Measurements from ENCODE around the gene LYZL1. TPM values are rescaled to one million over a fixed set of nuclear protein-coding genes. Genes with fewer than 3 reads are reported as not detected.
"Not testable (repeated sequence)": the region's sequence is repeated elsewhere in the genome, so short reads cannot be mapped to it uniquely, and the experiment has no call there.

The LYZL1 gene
- total RNA-seq, 1 experiment from 2014 or later = not detected

- ChIA-PET RAD21 (ENCODE audit: low non-redundant PET in 1 of 2, low total read pairs in 2 of 2, uncharacterized antibody in 2 of 2, unreplicated experiment in 2 of 2) (interaction anchor here (0.5 to 1.2 kb wide), 4 partner anchors 65 to 677 kb away, joined by 3 to 6 read pairs (median 4); no protein-coding TSS in a partner anchor), CTCF (interaction anchor here (0.6 to 4.0 kb wide), 16 partner anchors 8 to 678 kb away, joined by 3 to 32 read pairs (median 4); no protein-coding TSS in a partner anchor), POLR2A (no interaction called here)
- no peaks in the 10 kb centered on the region; a peak in 1 of 4 replicates for H3K9me3 ChIP-seq (ENCODE audit: control insufficient read depth in 1 of 2, insufficient read depth in 1 of 2, low read depth in 1 of 2, low read length in 2 of 2)
- no peaks in the 10 kb centered on the region for H3K36me3 ChIP-seq (ENCODE audit: control insufficient read depth in 1 of 2, insufficient read depth in 2 of 2, low read length in 2 of 2)
- H3K9ac ChIP-seq (ENCODE audit: low read length) = no peak overlapping the region
- ATAC-seq (no peak), DNase-seq (ENCODE audit: low read depth, low spot score) (no peak)
- peak overlapping the region; percentile 77 for H2AFZ ChIP-seq (ENCODE audit: low read depth, low read length, poor library complexity, severe bottlenecking)
- H3K27me3 ChIP-seq (ENCODE audit: insufficient read depth, low read length) = no peaks in the 10 kb centered on the region
- H3K79me2 ChIP-seq (ENCODE audit: insufficient read depth, low read length) = no peaks in the 10 kb centered on the region
- intact Hi-C loops (cut with micrococcal nuclease) = loop anchor here (1.0 to 10.0 kb wide), 7 partner anchors 66 to 873 kb away; no protein-coding TSS in a partner anchor
- TF ChIP-seq EZH2 (IDR thresholded peaks at IDR 0.05) = no peak
- no peak for TF ChIP-seq SRF (IDR thresholded peaks at IDR 0.05; ENCODE audit: low read depth)
- H3K9me2 ChIP-seq (ENCODE audit: insufficient read depth) = no peaks in the 10 kb centered on the region
- no peak overlapping the region for H3K4me3 ChIP-seq (replicated peaks in 1 of 2; ENCODE audit: low read depth in 1 of 2, low read length in 2 of 2)
- no peak overlapping the region for H3K27ac ChIP-seq (ENCODE audit: low read depth, low read length)
- H3K4me1 ChIP-seq (ENCODE audit: control insufficient read depth in 1 of 2, insufficient read depth in 2 of 2, low read length in 2 of 2) = no peaks in the 10 kb centered on the region
- H4K20me1 ChIP-seq (ENCODE audit: insufficient read depth) = no peaks in the 10 kb centered on the region
- H3K4me2 ChIP-seq (ENCODE audit: low read length) = peak overlapping the region; percentile 43
- BruUV-seq (replicated peaks) = no TSS peak
Observed at GRCh38 chr10:29304995-29305335, 16.1 kb downstream of the LYZL1 start.

- POLR2A ChIA-PET = no interaction called here
- H3K27ac ChIP-seq (ENCODE audit: low read depth, low read length) = no peak overlapping the region
- no peaks in the 10 kb centered on the region for H4K20me1 ChIP-seq (ENCODE audit: insufficient read depth)
- DNase-seq (ENCODE audit: low read depth, low spot score) (no peak), ATAC-seq (no peak)
- CTCF ChIA-PET = no interaction called here
- H3K9ac ChIP-seq (ENCODE audit: low read length) = no peak overlapping the region
- no peaks in the 10 kb centered on the region for H3K4me1 ChIP-seq (ENCODE audit: control insufficient read depth in 1 of 2, insufficient read depth in 2 of 2, low read length in 2 of 2)
- H3K36me3 ChIP-seq (ENCODE audit: control insufficient read depth in 1 of 2, insufficient read depth in 2 of 2, low read length in 2 of 2) = no peaks in the 10 kb centered on the region
- no peak overlapping the region for H2AFZ ChIP-seq (ENCODE audit: low read depth, low read length, poor library complexity, severe bottlenecking)
- RAD21 ChIA-PET (ENCODE audit: low non-redundant PET in 1 of 2, low total read pairs in 2 of 2, uncharacterized antibody in 2 of 2, unreplicated experiment in 2 of 2) = no interaction called here
- TF ChIP-seq CTCF (IDR thresholded peaks at IDR 0.05 in 2 of 3, conservative IDR thresholded peaks at IDR 0.05 in 1 of 3; ENCODE audit: borderline replicate concordance in 1 of 3, insufficient read depth in 1 of 3, low read depth in 2 of 3, low read length in 2 of 3) = no peak
- TF ChIP-seq EZH2phosphoT487 (IDR thresholded peaks at IDR 0.05; ENCODE audit: borderline replicate concordance) = no peak
- no peak overlapping the region for H3K4me2 ChIP-seq (ENCODE audit: low read length)
- intact Hi-C loops (cut with micrococcal nuclease) = loop anchor here (10.0 kb wide), 1 partner anchor 142 kb away; no protein-coding TSS in a partner anchor
- no peaks in the 10 kb centered on the region for H3K27me3 ChIP-seq (ENCODE audit: insufficient read depth, low read length)
- H3K9me2 ChIP-seq (ENCODE audit: insufficient read depth) = no peaks in the 10 kb centered on the region
- no peaks in the 10 kb centered on the region for H3K9me3 ChIP-seq (ENCODE audit: control insufficient read depth in 1 of 2, insufficient read depth in 1 of 2, low read depth in 1 of 2, low read length in 2 of 2)
- no peak overlapping the region for H3K4me3 ChIP-seq (replicated peaks in 1 of 2; ENCODE audit: low read depth in 1 of 2, low read length in 2 of 2)
- no TSS peak for BruUV-seq (replicated peaks)
- no peaks in the 10 kb centered on the region for H3K79me2 ChIP-seq (ENCODE audit: insufficient read depth, low read length)
Observed at GRCh38 chr10:29306688-29307087, 17.8 kb downstream of the LYZL1 start.

- intact Hi-C loops (cut with micrococcal nuclease) = loop anchor here (10.0 kb wide), 1 partner anchor 143 kb away; no protein-coding TSS in a partner anchor
- POLR2A ChIA-PET; H3K9me2 ChIP-seq (ENCODE audit: insufficient read depth); H4K20me1 ChIP-seq (ENCODE audit: insufficient read depth); H3K27me3 ChIP-seq (ENCODE audit: insufficient read depth, low read length); CTCF ChIA-PET; H3K27ac ChIP-seq (ENCODE audit: low read depth, low read length); H3K4me1 ChIP-seq (ENCODE audit: control insufficient read depth in 1 of 2, insufficient read depth in 2 of 2, low read length in 2 of 2); H3K79me2 ChIP-seq (ENCODE audit: insufficient read depth, low read length); H3K4me2 ChIP-seq (ENCODE audit: low read length); ATAC-seq; H3K36me3 ChIP-seq (ENCODE audit: control insufficient read depth in 1 of 2, insufficient read depth in 2 of 2, low read length in 2 of 2); H3K9ac ChIP-seq (ENCODE audit: low read length); H3K4me3 ChIP-seq (replicated peaks in 1 of 2; ENCODE audit: low read depth in 1 of 2, low read length in 2 of 2); DNase-seq (ENCODE audit: low read depth, low spot score); BruUV-seq (replicated peaks); H2AFZ ChIP-seq (ENCODE audit: low read depth, low read length, poor library complexity, severe bottlenecking); RAD21 ChIA-PET (ENCODE audit: low non-redundant PET in 1 of 2, low total read pairs in 2 of 2, uncharacterized antibody in 2 of 2, unreplicated experiment in 2 of 2); H3K9me3 ChIP-seq (ENCODE audit: control insufficient read depth in 1 of 2, insufficient read depth in 1 of 2, low read depth in 1 of 2, low read length in 2 of 2): not testable (repeated sequence)
Observed at GRCh38 chr10:29308142-29308541, 19.3 kb downstream of the LYZL1 start.
